Spleen (tissue), 11 donors: ENCODE measurements around the gene TPK1. TPM values are rescaled to one million over a fixed set of nuclear protein-coding genes. Genes with fewer than 3 reads are reported as not detected.
"Not testable (repeated sequence)": the region's sequence is repeated elsewhere in the genome, so short reads cannot be mapped to it uniquely, and the experiment has no call there.

Experiments
- DNase-seq: peaks from one replicate; pipeline ENCODE4 v3.0.0-alpha.2; 2020
- H3K27ac ChIP-seq, 8 donors: fragments of 200-600 bp; sonication (generic) in 7 of 8; 1 replicate in 4 of 8; 2 replicates in 4 of 8; pipeline versions ENCODE4 v1.5.0 to v1.8.0; 2016 to 2021; ENCODE audit warnings: inconsistent platforms in 4 of 8, mild to moderate bottlenecking in 4 of 8, moderate library complexity in 1 of 8
- H3K27me3 ChIP-seq, 7 donors: fragments of 200-600 bp; sonication (generic) in 6 of 7; replicated peaks in 1 of 7; 1 replicate in 4 of 7; 2 replicates in 3 of 7; pipeline versions ENCODE4 v1.5.0 to v1.8.0; 2016 to 2021; ENCODE audit warnings: inconsistent platforms in 3 of 7, mild to moderate bottlenecking in 1 of 7
- H3K36me3 ChIP-seq, 6 donors: fragments of 200-600 bp; sonication (generic) in 5 of 6; 1 replicate in 4 of 6; 2 replicates in 2 of 6; pipeline versions ENCODE4 v1.5.0 to v1.8.0; 2016 to 2021; ENCODE audit warnings: inconsistent platforms in 2 of 6
- H3K4me1 ChIP-seq, 6 donors: fragments of 200-600 bp; sonication (generic) in 5 of 6; 1 replicate in 3 of 6; 2 replicates in 3 of 6; pipeline versions ENCODE4 v1.5.0 to v1.8.0; 2016 to 2021; ENCODE audit warnings: inconsistent platforms in 3 of 6
- H3K4me3 ChIP-seq, 8 donors: fragments of 200-600 bp; sonication (generic) in 7 of 8; 1 replicate in 4 of 8; 2 replicates in 4 of 8; pipeline versions ENCODE4 v1.5.0 to v1.8.0; 2016 to 2021; ENCODE audit warnings: inconsistent platforms in 4 of 8, mild to moderate bottlenecking in 4 of 8, moderate library complexity in 2 of 8
- H3K9me3 ChIP-seq, 8 donors: fragments of 200-600 bp; sonication (generic) in 7 of 8; 1 replicate in 4 of 8; 2 replicates in 4 of 8; pipeline versions ENCODE4 v1.5.0 to v1.8.0; 2016 to 2021; ENCODE audit warnings: inconsistent platforms in 4 of 8
- POLR2A ChIP-seq, 3 donors: fragments of 450-650 bp; IDR thresholded peaks; one replicate each; pipeline ENCODE4 v1.5.1; 2017; ENCODE audit warnings: antibody characterized with exemption in 3 of 3, mild to moderate bottlenecking in 1 of 3
- POLR2AphosphoS5 ChIP-seq, 3 donors: sonication (generic); formaldehyde crosslinking; IDR thresholded peaks; one replicate each; pipeline ENCODE4 v1.5.1; 2017; ENCODE audit warnings: antibody characterized with exemption in 3 of 3
- WGBS, 5 donors: extraction: QIAGEN DNeasy Blood & Tissue Kit in 3 of 5; methylation state at CpG; one replicate each; pipeline versions ENCODE4 v1.1.5 to v1.1.7; 2013 to 2018; 5-methylcytosine and 5-hydroxymethylcytosine counted together
- intact Hi-C: fragments of 100-400 bp; cut with DNase I; formaldehyde crosslinking; loops from one replicate; pipeline ENCODE4 v1.15.0; 2023; ENCODE audit warnings: low total_unique reads
- polyA plus RNA-seq, 3 donors: library from polyadenylated mRNA; stranded (reverse); fragments of 200-250 nt; gene quantifications; one replicate each; pipeline ENCODE4 v1.2.1, GENCODE V29; 2013
- total RNA-seq, 7 donors: library from RNA; depleted of rRNA in 3 of 7; stranded (reverse); fragments of >200 nt in 3 of 7; fragmentation: NEBNext Ultra II Directional in 4 of 7; extraction: Animal tissue kit (Norgen Biotek cat#: 25700) in 4 of 7; gene quantifications; one replicate each; pipeline versions ENCODE4 v1.1.0 to v1.2.1, GENCODE V29; 2016 to 2021
- TF ChIP-seq, protein P1 (sequence below), 11 experiments: fragments of 200-600 bp in 7 of 11; fragments of 450-650 bp in 4 of 11; sonication (generic) in 4 of 11; IDR thresholded peaks in 8 of 11; conservative IDR thresholded peaks in 3 of 11; 1 replicate in 7 of 11; 2 replicates in 4 of 11; pipeline versions ENCODE4 v1.4.0 to v1.8.0; 2016 to 2021; ENCODE audit warnings: antibody characterized with exemption in 11 of 11, inconsistent platforms in 4 of 11, mild to moderate bottlenecking in 1 of 11
- donor health status: healthy with polysubstance abuse.
- donor health status: DM: no; HTN: no; CAD: no; lungs with moderate emphysema.
- donor health status: DM: no; HTN: no; CAD: no.
- donor health status: Bipolar disorder and iron deficiency.
- donor health status: healthy.
- donor health status: DM: no; HTN: no; CAD: no.
- donor health status: DM: yes; HTN: yes; CAD: no.

TPK1 gene
- total and polyA plus RNA-seq, 10 donors: 8.9 to 30.2 (median 17.8) TPM

DNA sequence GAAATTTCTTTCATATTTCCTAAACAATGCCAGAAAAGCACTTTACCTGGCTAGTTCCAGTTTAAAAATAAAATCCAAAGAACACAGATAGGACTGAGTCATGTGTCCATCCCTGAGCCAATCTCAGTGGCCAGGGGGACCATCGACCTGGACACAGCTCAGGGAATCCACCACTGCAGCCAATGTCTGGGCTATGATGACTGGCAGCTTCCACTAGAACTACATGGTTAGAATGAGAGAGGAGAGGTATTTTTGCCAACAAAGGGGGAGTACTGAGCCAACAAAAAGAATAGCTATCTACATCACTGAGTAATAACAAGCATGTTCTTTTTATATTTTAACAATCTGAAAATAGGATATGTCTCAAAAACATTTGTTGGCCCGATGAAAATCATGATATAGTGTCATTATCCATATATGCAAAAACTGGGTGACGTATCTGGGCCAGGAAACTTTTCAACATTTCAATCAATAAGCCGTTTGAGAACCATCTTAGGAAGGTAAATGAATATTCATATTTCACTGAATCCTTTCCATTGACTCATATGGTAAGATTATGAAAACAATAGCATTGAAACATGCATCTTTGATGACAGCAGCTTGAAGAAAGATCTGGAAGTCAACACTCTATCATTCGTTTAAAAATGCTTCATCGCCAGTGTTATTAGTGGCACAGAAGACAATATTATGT, 104.0 kb downstream of the TPK1 start:
- 90 to 96% (median 92%) methylated on average over 6 of the region's 6 CpGs for WGBS, 5 donors
- no peak for DNase-seq
- Histone ChIP-seq H3K27ac (no peak overlapping the region), H3K4me1 (no peaks in the 10 kb centered on the region), H3K9me3 (no peaks in the 10 kb centered on the region), H3K4me3 (no peak overlapping the region), H3K27me3 (no peaks in the 10 kb centered on the region), H3K36me3 (peaks cover 0 to 5% (median 0%) of the 10 kb centered on the region in 6 donors)
- TF ChIP-seq POLR2A (IDR thresholded peaks at IDR 0.05): no peak
- no peak for TF ChIP-seq POLR2AphosphoS5 (IDR thresholded peaks at IDR 0.05)
- TF ChIP-seq, protein P1, sequence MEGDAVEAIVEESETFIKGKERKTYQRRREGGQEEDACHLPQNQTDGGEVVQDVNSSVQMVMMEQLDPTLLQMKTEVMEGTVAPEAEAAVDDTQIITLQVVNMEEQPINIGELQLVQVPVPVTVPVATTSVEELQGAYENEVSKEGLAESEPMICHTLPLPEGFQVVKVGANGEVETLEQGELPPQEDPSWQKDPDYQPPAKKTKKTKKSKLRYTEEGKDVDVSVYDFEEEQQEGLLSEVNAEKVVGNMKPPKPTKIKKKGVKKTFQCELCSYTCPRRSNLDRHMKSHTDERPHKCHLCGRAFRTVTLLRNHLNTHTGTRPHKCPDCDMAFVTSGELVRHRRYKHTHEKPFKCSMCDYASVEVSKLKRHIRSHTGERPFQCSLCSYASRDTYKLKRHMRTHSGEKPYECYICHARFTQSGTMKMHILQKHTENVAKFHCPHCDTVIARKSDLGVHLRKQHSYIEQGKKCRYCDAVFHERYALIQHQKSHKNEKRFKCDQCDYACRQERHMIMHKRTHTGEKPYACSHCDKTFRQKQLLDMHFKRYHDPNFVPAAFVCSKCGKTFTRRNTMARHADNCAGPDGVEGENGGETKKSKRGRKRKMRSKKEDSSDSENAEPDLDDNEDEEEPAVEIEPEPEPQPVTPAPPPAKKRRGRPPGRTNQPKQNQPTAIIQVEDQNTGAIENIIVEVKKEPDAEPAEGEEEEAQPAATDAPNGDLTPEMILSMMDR (IDR thresholded peaks at IDR 0.05 in 8 of 11, conservative IDR thresholded peaks at IDR 0.05 in 3 of 11): no peak
- intact Hi-C loops: loop anchor here (10.0 kb wide), 1 partner anchor 293 kb away; no protein-coding TSS in a partner anchor

DNA sequence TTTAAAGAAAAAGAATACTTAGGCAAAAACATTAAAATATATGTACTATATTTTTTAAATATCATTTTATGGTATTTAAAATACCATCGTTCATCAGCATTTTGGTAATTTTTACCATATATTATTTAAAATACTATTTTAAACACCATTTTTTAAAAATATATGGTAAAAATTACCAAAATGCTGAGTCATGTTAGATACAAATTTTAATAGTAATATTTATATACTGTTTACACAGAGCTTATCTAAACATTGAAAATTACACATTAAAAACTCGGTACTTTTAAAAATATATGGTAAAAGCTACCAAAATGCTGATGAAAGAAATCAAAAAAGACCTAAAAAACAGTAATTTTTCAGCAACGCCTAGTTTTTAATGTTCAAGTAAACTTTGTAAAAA, 105.6 kb downstream of the TPK1 start:
- H3K4me1 ChIP-seq: no peaks in the 10 kb centered on the region
- H3K4me3 ChIP-seq: no peak overlapping the region
- TF ChIP-seq POLR2AphosphoS5 (IDR thresholded peaks at IDR 0.05): no peak
- TF ChIP-seq POLR2A (IDR thresholded peaks at IDR 0.05): no peak
- TF ChIP-seq, protein P1 (IDR thresholded peaks at IDR 0.05 in 8 of 11, conservative IDR thresholded peaks at IDR 0.05 in 3 of 11): no peak
- peaks cover 0 to 5% (median 0%) of the 10 kb centered on the region in 6 donors for H3K36me3 ChIP-seq
- no peak for DNase-seq
- intact Hi-C loops: loop anchor here (10.0 kb wide), 1 partner anchor 295 kb away; no protein-coding TSS in a partner anchor
- 88 to 96% (median 90%) methylated on average over 3 of the region's 3 CpGs for WGBS, 5 donors
- H3K27ac ChIP-seq: no peak overlapping the region
- H3K27me3 ChIP-seq: no peaks in the 10 kb centered on the region
- H3K9me3 ChIP-seq: no peaks in the 10 kb centered on the region

DNA sequence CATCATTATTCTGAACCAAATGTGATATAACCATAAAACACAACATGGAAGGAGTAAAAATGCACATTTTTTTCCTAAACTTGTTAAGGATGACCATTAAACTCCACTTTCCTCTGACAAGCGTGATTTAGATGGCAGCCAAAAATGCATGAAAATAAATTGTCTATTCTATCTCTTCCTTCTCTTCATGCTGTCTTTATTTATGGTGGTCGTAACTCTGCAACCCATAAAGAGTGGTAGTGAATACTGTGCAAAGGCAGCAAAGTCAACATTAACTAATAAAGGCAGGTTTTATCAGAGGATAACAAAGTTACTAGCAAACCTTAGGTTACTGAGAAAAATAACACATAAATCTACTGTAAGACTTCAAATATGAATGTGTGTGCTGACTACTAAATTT, 106.6 kb downstream of the TPK1 start:
- Histone ChIP-seq H3K4me1 (no peaks in the 10 kb centered on the region), H3K36me3 (peaks cover 0 to 5% (median 0%) of the 10 kb centered on the region in 6 donors), H3K9me3 (no peaks in the 10 kb centered on the region), H3K4me3 (no peak overlapping the region), H3K27me3 (no peaks in the 10 kb centered on the region), H3K27ac (no peak overlapping the region)
- WGBS, 5 donors: 86 to 94% (median 93%) methylated on average over 2 of the region's 2 CpGs
- no peak for DNase-seq
- intact Hi-C loops: no loop called here
- TF ChIP-seq POLR2AphosphoS5 (IDR thresholded peaks at IDR 0.05): no peak
- TF ChIP-seq, protein P1 (IDR thresholded peaks at IDR 0.05 in 8 of 11, conservative IDR thresholded peaks at IDR 0.05 in 3 of 11): no peak
- TF ChIP-seq POLR2A (IDR thresholded peaks at IDR 0.05): no peak

DNA sequence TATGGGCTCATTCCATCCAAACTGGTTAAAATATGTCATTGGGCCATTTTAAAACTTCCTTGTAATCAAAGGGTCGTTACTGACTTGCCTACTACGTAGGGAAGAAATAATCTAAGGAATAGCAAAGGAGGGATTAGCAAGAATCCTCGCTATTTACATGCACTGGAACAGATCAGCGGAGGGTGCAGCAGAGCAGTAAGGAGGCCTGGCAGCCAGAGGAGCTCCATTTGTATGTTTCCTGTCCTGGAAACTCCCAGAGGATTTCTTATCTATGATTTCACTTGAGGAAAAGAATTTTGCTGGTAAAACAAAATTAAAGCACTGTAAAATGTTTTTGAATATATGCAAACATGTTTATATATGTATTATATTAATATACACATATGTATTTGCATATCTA, 107.3 kb downstream of the TPK1 start:
- 68 to 80% (median 76%) methylated on average over 4 of the region's 4 CpGs for WGBS, 5 donors
- Histone ChIP-seq H3K27ac (no peak overlapping the region), H3K27me3 (no peaks in the 10 kb centered on the region), H3K9me3 (no peaks in the 10 kb centered on the region), H3K4me3 (no peak overlapping the region), H3K36me3 (peaks cover 0 to 5% (median 0%) of the 10 kb centered on the region in 6 donors), H3K4me1 (no peaks in the 10 kb centered on the region)
- no peak for DNase-seq
- intact Hi-C loops: no loop called here
- TF ChIP-seq POLR2AphosphoS5 (IDR thresholded peaks at IDR 0.05) (no peak), POLR2A (IDR thresholded peaks at IDR 0.05) (no peak)
- TF ChIP-seq, protein P1 (IDR thresholded peaks at IDR 0.05 in 8 of 11, conservative IDR thresholded peaks at IDR 0.05 in 3 of 11): no peak

DNA sequence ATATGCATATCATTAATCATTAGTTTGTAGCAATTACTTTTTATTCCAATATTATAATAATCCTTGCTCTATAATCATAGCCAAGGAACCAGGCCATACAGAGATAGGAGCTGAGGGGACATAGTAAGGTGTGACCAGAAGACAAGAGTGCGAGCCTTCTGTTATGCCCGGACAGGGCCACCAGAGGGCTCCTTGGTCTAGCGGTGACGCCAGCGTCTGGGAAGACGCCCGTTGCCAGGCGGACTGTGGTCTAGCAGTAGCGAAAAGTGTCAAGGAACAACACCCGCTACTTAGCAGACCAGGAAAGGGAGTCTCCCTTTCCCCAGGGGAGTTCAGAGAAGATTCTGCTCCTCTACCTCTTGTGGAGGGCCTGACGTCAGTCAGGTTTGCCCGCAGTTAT, 109.0 kb downstream of the TPK1 start:
- H3K36me3 ChIP-seq, H3K27ac ChIP-seq, H3K4me1 ChIP-seq, intact Hi-C loops, H3K9me3 ChIP-seq, H3K27me3 ChIP-seq, H3K4me3 ChIP-seq, DNase-seq: not testable (repeated sequence)
- WGBS, 5 donors: 84 to 97% (median 95%) methylated on average over 12 of the region's 12 CpGs
